Measurements from ENCODE around the gene ZSCAN30.

DNA sequence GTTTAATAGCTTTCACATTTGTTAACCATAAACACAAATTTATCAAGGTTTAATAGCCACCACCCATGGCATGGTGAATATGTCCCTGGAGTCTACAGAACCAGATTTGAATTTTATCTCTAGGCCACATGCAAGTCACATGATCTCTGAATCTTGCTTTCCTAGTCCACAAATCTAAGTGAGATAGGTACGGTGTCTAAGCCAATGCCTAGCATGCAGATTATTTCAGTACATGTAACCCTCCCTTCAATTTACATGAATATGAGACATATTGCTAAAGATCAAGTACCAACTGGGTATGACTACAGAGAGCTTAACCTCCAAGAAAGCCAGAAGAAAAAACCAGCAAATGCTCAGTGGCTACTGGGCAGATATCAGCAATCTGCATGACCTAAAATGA, 44.2 kb upstream of the ZSCAN30 start:
- no peak for TF ChIP-seq CTCF (IDR thresholded peaks at IDR 0.05; ENCODE audit: low read length)
- TF ChIP-seq EZH2 (IDR thresholded peaks at IDR 0.05; ENCODE audit: borderline replicate concordance, low read length), result no peak

Data from OCI-LY1 (cell line).